CD4-positive, alpha-beta T cell treated with Interferon gamma for 1 hour (primary cell): ENCODE data around the gene PRKN.

Experiments
- DNase-seq: peaks from one replicate; pipeline ENCODE4 v3.0.0-alpha.2; 2020

The PRKN gene

DNA sequence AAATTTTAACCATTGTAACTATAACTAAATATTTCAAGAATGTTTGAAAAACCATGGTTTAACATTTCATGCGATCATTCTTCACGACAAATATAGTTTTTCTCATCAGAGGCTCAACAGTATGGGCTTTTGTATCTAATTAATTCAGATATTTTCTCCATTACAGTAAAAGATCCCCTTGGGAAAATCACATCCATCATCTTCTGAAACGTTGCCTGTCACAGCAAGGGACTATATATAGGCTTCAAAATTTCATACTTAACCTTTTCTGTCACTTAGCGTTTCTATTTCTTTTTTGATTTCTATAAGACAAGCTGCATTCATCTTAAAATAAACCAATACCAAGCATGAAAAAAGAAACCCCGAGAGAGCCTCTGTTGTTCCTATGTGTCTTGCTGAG is 710.0 kb downstream of the PRKN start:
- no peak for DNase-seq

DNA sequence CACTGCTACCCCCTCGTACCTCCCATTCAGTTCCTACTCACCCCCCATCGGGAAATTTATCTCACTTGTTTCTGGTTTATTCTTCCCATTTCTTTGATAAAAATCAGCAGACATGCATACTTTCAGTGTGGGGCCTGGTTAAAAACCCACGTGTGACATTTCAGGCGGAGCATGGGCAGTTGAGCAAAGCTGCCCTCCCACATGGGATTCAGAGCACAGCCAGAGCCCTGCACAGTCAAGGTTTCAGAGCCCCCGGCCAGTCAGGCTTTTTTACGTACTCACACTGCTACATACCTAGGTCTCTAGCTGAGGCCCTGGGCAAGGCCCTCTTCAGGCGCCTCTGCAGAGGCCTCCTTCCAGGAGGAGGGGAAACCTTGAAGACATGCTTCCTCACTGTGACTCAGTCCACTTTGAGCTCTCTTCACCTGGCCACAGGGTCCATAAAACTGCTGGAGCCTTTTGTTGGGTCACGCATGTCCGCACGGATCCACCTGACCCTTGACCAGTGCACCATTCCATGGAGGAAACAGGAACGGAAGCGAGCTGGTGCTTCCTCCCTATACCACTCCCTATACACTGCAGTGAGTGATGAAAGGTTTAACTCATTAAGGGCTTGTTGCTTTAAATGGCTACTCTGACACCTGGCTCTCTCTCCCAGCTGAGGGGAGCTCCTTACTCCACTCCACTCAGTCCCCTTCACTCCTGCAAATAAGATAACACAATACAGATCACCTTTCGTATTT is 713.3 kb downstream of the PRKN start:
- no peak for DNase-seq

DNA sequence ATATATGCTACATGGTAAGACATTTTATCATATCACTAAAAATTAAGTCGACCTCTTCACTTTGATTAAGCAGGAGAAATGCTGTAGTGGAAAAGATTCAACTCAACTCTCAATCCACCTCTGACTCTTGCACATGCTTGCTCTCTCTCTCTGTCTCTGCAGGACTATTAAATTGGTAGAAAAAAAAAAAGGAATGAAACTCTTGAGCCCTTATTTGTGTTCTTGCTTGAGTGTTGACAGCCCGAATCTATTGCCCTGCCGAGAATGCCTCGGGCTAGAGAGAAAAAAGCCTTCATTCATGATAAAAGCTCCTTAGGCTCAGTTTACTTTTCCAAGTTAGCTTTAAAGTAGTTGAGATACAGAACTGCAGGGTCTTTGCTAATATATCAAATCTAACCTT is 722.2 kb downstream of the PRKN start:
- DNase-seq = no peak

GRCh38 chr6:161996783-161997182 is 730.8 kb downstream of the PRKN start:
- no peak for DNase-seq

DNA sequence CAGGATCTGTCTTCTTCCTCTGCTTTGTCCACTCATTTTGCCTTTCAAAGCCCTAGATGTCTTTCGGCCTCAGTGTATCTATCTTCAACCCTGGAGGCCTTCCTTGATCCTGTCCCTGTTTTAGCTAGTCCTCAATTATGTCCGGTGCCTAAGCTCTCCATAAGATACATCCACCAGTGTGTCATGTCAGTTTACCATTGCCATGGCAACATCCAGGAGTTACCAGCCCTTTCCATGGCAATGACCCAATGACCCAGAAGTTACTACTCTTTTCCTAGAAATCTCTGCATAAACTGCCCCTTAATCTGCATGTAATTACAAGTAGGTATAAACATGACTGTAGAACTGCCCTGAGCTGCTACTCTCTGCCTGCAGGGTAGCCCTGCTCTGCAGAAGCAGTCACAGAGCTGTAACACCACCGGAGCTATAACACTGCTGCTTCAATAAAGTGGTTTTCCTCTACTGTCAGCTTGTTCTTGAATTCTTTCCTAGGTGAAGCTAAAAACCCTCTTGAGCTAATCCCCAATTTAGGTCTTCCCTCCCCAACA is 741.6 kb downstream of the PRKN start:
- no peak for DNase-seq

DNA sequence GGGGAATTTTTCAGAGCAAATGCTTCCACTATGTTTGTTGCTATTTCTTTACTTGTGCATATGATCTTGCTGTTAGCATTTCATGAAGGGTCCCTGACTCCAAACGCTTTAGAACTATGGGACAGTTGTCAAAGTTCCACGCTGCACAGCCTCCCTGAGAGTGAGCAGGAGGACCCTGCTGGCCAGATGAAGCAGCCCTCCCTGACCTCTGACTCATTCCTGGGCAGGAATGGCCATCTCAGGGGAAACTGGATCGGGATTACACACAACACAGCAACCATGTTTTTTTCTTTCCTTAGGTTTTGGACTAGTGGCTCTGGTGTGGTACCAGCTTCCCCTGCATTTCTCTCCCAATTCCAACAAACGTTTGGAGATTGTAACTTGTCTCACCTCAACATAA is 742.9 kb downstream of the PRKN start:
- DNase-seq = no peak

DNA sequence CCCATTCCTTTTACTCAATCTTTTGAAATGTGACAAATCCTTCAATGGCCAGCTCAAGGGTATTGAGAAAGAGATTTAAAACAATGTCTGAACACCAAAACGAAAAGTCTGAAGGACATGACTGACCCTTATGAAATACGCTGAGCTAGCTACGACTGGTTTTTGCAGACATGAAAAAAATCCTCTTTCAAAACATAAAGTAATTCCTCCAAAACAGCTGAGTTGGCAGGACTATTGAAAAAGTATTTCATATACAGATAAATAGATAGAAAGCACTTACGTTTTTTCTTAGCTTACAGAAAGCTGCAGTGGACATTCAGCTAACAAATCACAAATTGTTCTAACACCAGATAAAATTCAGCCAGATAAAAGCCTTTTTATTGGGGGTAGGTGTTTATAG is 751.0 kb downstream of the PRKN start:
- no peak for DNase-seq

DNA sequence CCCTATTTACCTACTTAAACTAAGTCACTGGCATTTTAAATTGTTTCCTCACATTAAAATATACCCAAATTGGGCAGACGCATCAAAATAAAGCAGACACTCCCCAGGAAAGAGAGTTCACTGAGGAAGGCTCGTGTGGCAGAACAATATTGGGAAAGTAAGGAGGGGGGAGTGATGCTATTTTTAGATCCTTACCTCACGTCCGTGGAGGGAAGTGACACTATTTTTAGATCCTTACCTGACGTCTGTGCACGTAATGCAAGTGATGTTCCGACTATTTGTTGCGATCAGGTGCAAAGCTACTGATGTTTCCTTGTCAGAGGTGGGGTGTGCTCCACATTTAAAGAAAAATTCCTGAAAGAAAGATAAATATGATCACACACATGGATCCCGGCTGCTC is 754.5 kb downstream of the PRKN start:
- DNase-seq = no peak

DNA sequence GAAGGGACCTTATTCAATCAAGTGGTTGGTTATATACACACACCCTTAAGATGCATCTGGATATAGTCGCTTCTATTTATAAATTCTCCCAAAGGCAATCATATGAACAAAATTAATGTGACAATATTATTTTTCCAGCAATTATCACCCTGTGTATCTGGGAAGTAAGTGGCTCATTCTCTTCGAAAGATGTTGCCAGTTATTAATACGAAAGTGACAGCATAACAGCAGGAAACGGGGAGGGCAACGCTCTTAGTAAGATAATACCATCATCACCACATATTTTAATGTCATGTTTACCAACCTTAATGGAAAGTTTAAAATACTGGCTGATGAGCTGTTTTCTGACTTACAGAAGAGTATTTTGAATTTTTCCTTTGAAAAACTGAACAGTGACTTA is 756.5 kb downstream of the PRKN start:
- no peak for DNase-seq

- DNase-seq = no peak
These were observed 763.8 kb downstream of the PRKN start for GRCh38 chr6:161963634-161964234.

- no peak for DNase-seq
These were observed 764.4 kb downstream of the PRKN start for GRCh38 chr6:161963181-161963580.

- no peak for DNase-seq
These were observed 765.8 kb downstream of the PRKN start for GRCh38 chr6:161961796-161962195.

GRCh38 chr6:161961046-161961445 is 766.5 kb downstream of the PRKN start:
- no peak for DNase-seq

DNA sequence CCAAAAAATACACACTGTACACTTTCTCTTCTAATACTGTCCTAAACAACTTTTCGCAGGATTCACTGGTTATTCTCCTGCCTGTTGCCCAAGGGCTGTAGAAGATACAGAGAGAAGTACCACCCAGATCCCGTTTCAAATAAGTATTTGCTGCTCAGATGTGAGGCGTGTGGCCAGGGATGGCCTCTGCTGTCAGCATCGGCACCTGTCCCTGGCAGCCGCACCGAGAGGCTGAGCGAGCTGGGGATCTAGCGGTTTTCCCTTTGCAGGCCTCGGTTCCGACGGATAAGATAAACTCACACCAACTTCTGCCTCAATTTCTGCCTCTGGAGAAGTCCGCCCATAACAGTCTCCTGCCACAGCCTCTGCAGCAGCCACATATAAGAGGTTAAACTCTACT is 768.5 kb downstream of the PRKN start:
- no peak for DNase-seq

DNA sequence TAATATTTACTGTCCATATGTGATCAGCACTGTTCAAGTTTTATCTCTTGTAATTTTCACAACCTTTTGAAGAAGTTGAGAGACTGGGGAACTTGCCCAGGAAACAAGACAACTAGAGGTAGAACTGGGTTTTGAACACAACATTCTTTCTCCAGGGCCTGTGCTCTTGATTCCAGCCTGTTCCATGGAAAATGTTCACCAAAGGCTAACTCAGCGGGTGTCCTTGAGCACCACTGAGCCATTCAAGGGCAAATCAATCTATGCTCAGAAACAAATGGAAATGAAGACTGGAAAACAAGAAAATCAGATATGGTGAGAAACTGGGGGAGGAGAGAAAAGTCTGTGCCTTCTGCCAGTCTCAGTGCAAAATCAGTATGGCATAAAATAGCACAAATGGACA is 771.5 kb downstream of the PRKN start:
- DNase-seq = no peak

GRCh38 chr6:161954699-161955276 is 772.8 kb downstream of the PRKN start:
- no peak for DNase-seq

- DNase-seq = no peak
These were observed 773.5 kb downstream of the PRKN start for GRCh38 chr6:161954077-161954476.

DNA sequence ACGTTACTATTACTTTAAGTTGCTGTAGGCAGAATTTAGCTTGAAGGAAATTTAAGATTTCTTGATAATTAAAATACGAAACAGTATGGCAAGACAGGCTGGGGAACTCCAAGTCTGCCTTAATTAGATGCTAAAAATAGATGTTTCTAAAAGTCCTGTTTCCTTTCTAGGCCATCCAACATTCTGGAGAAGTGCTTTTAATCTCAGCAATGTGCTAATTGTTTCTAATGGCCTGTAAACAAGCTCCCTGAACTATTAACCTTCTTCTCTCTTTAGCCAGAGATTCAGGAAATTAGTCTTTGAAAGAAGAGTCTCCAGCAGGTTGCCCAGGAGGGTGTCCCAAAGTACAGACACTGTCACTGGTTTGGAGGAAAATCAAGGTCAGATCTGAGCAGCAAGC is 776.4 kb downstream of the PRKN start:
- DNase-seq = no peak

DNA sequence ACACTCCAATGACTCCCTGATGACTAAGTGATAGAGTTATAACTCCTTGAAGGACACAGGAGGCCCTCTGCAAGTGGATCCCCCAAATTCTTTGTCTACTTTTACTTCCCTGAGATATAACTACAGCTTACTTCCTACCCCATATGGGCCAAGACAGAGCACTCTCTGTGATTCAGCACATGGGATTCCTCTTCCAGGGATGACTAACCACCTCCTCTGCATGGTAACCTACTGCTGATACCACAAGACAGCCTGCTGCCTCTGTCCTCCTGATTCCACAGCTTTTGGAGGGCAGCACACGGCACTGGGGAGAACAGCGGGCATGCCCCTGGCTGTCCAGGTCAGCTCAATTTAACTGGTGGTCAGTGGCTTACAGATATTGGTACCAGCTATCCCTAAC is 778.0 kb downstream of the PRKN start:
- DNase-seq = no peak

- DNase-seq = no peak
These were observed 779.1 kb downstream of the PRKN start for GRCh38 chr6:161948462-161948861.

- no peak for DNase-seq
These were observed 780.2 kb downstream of the PRKN start for GRCh38 chr6:161947371-161947770.

GRCh38 chr6:161946461-161946860 is 781.1 kb downstream of the PRKN start:
- DNase-seq = no peak

DNA sequence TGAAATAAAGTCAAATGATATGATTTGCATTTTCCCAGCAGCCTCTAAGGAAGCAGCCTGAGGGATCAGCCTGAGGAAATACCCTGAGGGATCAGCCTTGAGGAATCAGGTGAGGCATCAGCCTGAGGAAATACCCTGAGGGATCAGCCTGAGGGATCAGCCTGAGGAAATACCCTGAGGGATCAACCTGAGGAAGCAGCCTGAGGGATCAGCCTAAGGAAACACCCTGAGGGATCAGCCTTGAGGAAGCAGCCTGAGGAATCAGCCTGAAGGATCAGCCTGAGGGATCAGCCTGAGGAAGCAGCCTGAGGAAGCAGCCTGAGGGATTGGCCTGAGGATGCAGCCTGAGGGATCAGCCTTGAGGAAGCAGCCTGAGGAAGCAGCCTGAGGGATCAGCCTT is 784.0 kb downstream of the PRKN start:
- no peak for DNase-seq

DNA sequence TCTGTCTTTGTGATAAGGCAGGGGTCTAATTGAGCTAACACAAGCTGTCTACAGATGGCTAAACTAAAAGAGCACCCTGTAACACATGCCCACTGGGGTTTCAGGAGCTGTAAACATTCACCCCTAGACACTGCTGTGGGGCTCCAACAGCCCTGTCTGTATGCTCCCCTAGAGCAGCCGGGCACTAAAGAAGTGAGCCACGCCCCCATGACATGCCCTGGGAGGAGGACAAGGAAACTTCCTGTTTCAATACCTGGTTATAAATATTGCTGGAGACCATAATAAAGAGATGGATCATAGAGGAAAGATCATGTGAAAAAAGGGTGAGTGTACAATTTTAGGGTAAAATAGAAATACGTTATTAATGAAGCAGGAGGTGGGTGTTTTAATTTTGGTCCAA is 786.0 kb downstream of the PRKN start:
- no peak for DNase-seq
